H9 (cell line): ENCODE data around the gene TRIM37. TPM values are rescaled to one million over a fixed set of nuclear protein-coding genes. Genes with fewer than 3 reads are reported as not detected.

Experiments used
- DNase-seq: peaks from one replicate; pipeline ENCODE4 v3.0.0-alpha.2; 2017
- H2AFZ ChIP-seq: one replicate; pipeline ENCODE4 v1.6.1; 2013; ENCODE audit warnings: mild to moderate bottlenecking, low read length, control low read depth, moderate library complexity
- H2AK5ac ChIP-seq: 2 replicates; pipeline ENCODE4 v1.6.1; 2013; ENCODE audit warnings: low read length, control low read depth, mixed read lengths; ENCODE audit not compliant: insufficient read length
- H2BK120ac ChIP-seq: one replicate; pipeline ENCODE4 v1.6.1; 2013; ENCODE audit warnings: low read depth, mild to moderate bottlenecking, low read length, control low read depth, inconsistent platforms; ENCODE audit not compliant: poor library complexity, severe bottlenecking
- H2BK12ac ChIP-seq: 2 replicates; pipeline ENCODE4 v1.6.1; 2013; ENCODE audit warnings: low read length, control low read depth, mixed read lengths, low read depth; ENCODE audit not compliant: insufficient read length
- H2BK15ac ChIP-seq: 2 replicates; pipeline ENCODE4 v1.6.1; 2013; ENCODE audit warnings: low read depth, low read length, control low read depth
- H2BK20ac ChIP-seq: one replicate; pipeline ENCODE4 v1.6.1; 2013; ENCODE audit warnings: low read depth, mild to moderate bottlenecking, low read length, control low read depth, inconsistent platforms; ENCODE audit not compliant: poor library complexity, severe bottlenecking
- H2BK5ac ChIP-seq: 2 replicates; pipeline ENCODE4 v1.6.1; 2013; ENCODE audit warnings: low read length, control low read depth, mixed read lengths; ENCODE audit not compliant: insufficient read length
- H3K14ac ChIP-seq: 2 replicates; pipeline ENCODE4 v1.6.1; 2013; ENCODE audit warnings: low read length, control low read depth; ENCODE audit not compliant: insufficient read depth
- H3K18ac ChIP-seq: 2 replicates; pipeline ENCODE4 v1.6.1; 2013; ENCODE audit warnings: low read depth, mild to moderate bottlenecking, mixed read lengths, low read length, control low read depth; ENCODE audit not compliant: insufficient read length
- H3K23ac ChIP-seq: 2 replicates; pipeline ENCODE4 v1.6.1; 2013; ENCODE audit warnings: low read length, control low read depth, mixed read lengths, low read depth; ENCODE audit not compliant: insufficient read length
- H3K23me2 ChIP-seq: 2 replicates; pipeline ENCODE4 v1.6.1; 2013; ENCODE audit warnings: low read depth, mild to moderate bottlenecking, mixed read lengths, low read length, control low read depth; ENCODE audit not compliant: insufficient read length, poor library complexity, severe bottlenecking
- H3K27ac ChIP-seq: 2 replicates; pipeline ENCODE4 v1.5.1; 2013; ENCODE audit warnings: low read length, control low read depth, mixed read lengths, low read depth; ENCODE audit not compliant: insufficient read length
- H3K27me3 ChIP-seq: 2 replicates; pipeline ENCODE4 v1.6.1; 2013; ENCODE audit warnings: low read length, control low read depth, inconsistent platforms; ENCODE audit not compliant: insufficient read depth
- H3K4ac ChIP-seq: 2 replicates; pipeline ENCODE4 v1.6.1; 2013; ENCODE audit warnings: low read depth, mild to moderate bottlenecking, control low read depth, inconsistent platforms, low read length, moderate library complexity
- H3K4me1 ChIP-seq: 2 replicates; pipeline ENCODE4 v1.6.1; 2013; ENCODE audit warnings: low read length, control low read depth, inconsistent platforms; ENCODE audit not compliant: insufficient read depth
- H3K4me2 ChIP-seq: 2 replicates; pipeline ENCODE4 v1.6.1; 2013; ENCODE audit warnings: low read length, control low read depth, mixed read lengths; ENCODE audit not compliant: insufficient read length, insufficient read depth
- H3K56ac ChIP-seq: 2 replicates; pipeline ENCODE4 v1.6.1; 2013; ENCODE audit warnings: low read depth, mild to moderate bottlenecking, mixed read lengths, low read length, control low read depth; ENCODE audit not compliant: insufficient read length
- H3K79me1 ChIP-seq: 2 replicates; pipeline ENCODE4 v1.6.1; 2013; ENCODE audit warnings: low read depth, mild to moderate bottlenecking, moderate library complexity, low read length, control low read depth, inconsistent platforms; ENCODE audit not compliant: insufficient read depth, poor library complexity, severe bottlenecking
- H3K79me2 ChIP-seq: 2 replicates; pipeline ENCODE4 v1.6.1; 2013; ENCODE audit warnings: low read length, control low read depth, inconsistent platforms; ENCODE audit not compliant: insufficient read depth
- H3K9ac ChIP-seq: 2 replicates; pipeline ENCODE4 v1.6.1; 2013; ENCODE audit warnings: low read length, control low read depth, mixed read lengths; ENCODE audit not compliant: insufficient read length; ENCODE audit errors: extremely low read depth
- H3K9me3 ChIP-seq: one replicate; pipeline ENCODE4 v1.6.1; 2013; ENCODE audit warnings: low read depth, low read length, inconsistent platforms; ENCODE audit not compliant: control insufficient read depth
- H3T11ph ChIP-seq: one replicate; pipeline ENCODE4 v1.6.1; 2013; ENCODE audit warnings: mild to moderate bottlenecking, low read length, control low read depth, inconsistent platforms
- H4K20me1 ChIP-seq: one replicate; pipeline ENCODE4 v1.6.1; 2013; ENCODE audit not compliant: control insufficient read depth, insufficient read length, insufficient read depth
- H4K5ac ChIP-seq: 2 replicates; pipeline ENCODE4 v1.6.1; 2013; ENCODE audit warnings: low read depth, mild to moderate bottlenecking, mixed read lengths, low read length, control low read depth; ENCODE audit not compliant: insufficient read length
- H4K8ac ChIP-seq: replicated peaks from 2 replicates; pipeline ENCODE4 v1.6.1; 2013; ENCODE audit warnings: low read length, control low read depth, mixed read lengths, low read depth; ENCODE audit not compliant: insufficient read length
- H4K91ac ChIP-seq: 2 replicates; pipeline ENCODE4 v1.6.1; 2013; ENCODE audit warnings: low read depth, mild to moderate bottlenecking, moderate library complexity, mixed read lengths, low read length, control low read depth; ENCODE audit not compliant: insufficient read length
- H3K27ac Mint-ChIP-seq, 3 experiments: 2 replicates in 2 of 3; 3 replicates in 1 of 3; pipeline ENCODE4 v1.8.0; 2020 to 2021; ENCODE audit warnings: mixed read lengths in 3 of 3, mild to moderate bottlenecking in 1 of 3, moderate library complexity in 1 of 3
- H3K27me3 Mint-ChIP-seq: 2 replicates; pipeline ENCODE4 v1.8.0; 2021; ENCODE audit warnings: low read depth, mild to moderate bottlenecking, moderate library complexity, mixed read lengths
- H3K36me3 Mint-ChIP-seq, 3 experiments: 2 replicates in 2 of 3; 3 replicates in 1 of 3; pipeline ENCODE4 v1.8.0; 2020 to 2021; ENCODE audit warnings: low read depth in 3 of 3, mixed read lengths in 3 of 3; ENCODE audit not compliant: insufficient read depth in 1 of 3
- H3K4me1 Mint-ChIP-seq, 2 experiments: 2 replicates each; pipeline ENCODE4 v1.8.0; 2020; ENCODE audit warnings: mixed read lengths in 2 of 2
- H3K4me3 Mint-ChIP-seq, 2 experiments: 2 replicates in 1 of 2; 3 replicates in 1 of 2; pipeline ENCODE4 v1.8.0; 2020 to 2021; ENCODE audit warnings: mild to moderate bottlenecking in 2 of 2, mixed read lengths in 2 of 2, moderate library complexity in 1 of 2
- H3K9me3 Mint-ChIP-seq, 2 experiments: 2 replicates in 1 of 2; 3 replicates in 1 of 2; pipeline ENCODE4 v1.8.0; 2020; ENCODE audit warnings: mild to moderate bottlenecking in 2 of 2, mixed read lengths in 2 of 2, moderate library complexity in 1 of 2
- CTCF ChIP-seq: fragments of 200-600 bp; sonication (generic); conservative IDR thresholded peaks from 3 replicates; pipeline ENCODE4 v1.8.0; 2021; ENCODE audit warnings: antibody characterized with exemption, mild to moderate bottlenecking
- WGBS: extraction: QIAGEN DNeasy Blood & Tissue Kit; methylation state at CpG from one replicate; pipeline ENCODE4 v1.1.7; 2013; ENCODE audit warnings: missing lambda C conversion rate, low lambda C conversion rate, mixed read lengths; ENCODE audit not compliant: insufficient read length; ENCODE audit errors: extremely low coverage; 5-methylcytosine and 5-hydroxymethylcytosine counted together
- total RNA-seq: library from RNA; stranded (reverse); gene quantifications from 2 replicates; pipeline ENCODE4 v1.2.1, GENCODE V29; 2021

The TRIM37 gene
- total RNA-seq, 1 experiment from 2014 or later = 52.1 TPM

GRCh38 chr17:59027750-59028149, 78.9 kb downstream of the TRIM37 start:
- Histone ChIP-seq H3K9ac (no peak overlapping the region), H3K4me2 (no peak overlapping the region), H4K20me1 (no peaks in the 10 kb centered on the region), H2AFZ (no peak overlapping the region), H3K56ac (no peak overlapping the region), H3T11ph (no peak overlapping the region), H3K9me3 (no peaks in the 10 kb centered on the region), H3K4me1 (no peaks in the 10 kb centered on the region), H4K91ac (no peak overlapping the region), H2BK20ac (no peak overlapping the region), H2BK5ac (no peak overlapping the region), H3K27me3 (no peaks in the 10 kb centered on the region), H3K23ac (no peak overlapping the region), H3K18ac (no peak overlapping the region), H3K79me2 (no peaks in the 10 kb centered on the region), H4K8ac (no peak overlapping the region), H3K14ac (no peak overlapping the region), H2AK5ac (no peak overlapping the region), H3K79me1 (no peaks in the 10 kb centered on the region), H3K4ac (no peak overlapping the region), H2BK12ac (no peak overlapping the region), H2BK120ac (no peak overlapping the region), H2BK15ac (no peak overlapping the region), H3K27ac (no peak overlapping the region), H3K23me2 (no peaks in the 10 kb centered on the region), H4K5ac (no peak overlapping the region)
- Mint-ChIP-seq H3K27me3 (no peaks in the 10 kb centered on the region), H3K4me3 (no peak overlapping the region), H3K4me1 (no peaks in the 10 kb centered on the region), H3K9me3 (no peaks in the 10 kb centered on the region), H3K36me3 (peaks cover 5 to 19% (median 6%) of the 10 kb centered on the region in 3 experiments; a peak in 6 of 7 replicates), H3K27ac (peak overlapping the region; percentile 3 to 21 (median 13); a peak in 4 of 7 replicates)
- WGBS = no CpG with 5 or more reads among the region's 4 CpGs
- no peak for DNase-seq
- TF ChIP-seq CTCF = no peak
